HCT116 (cell line): ENCODE results near the gene GOLGA5. TPM values are rescaled to one million over a fixed set of nuclear protein-coding genes. Genes with fewer than 3 reads are reported as not detected.

Source experiments
- ATAC-seq: fragments of 200-7000 bp; cut with Tn5 transposase; 2 replicates; pipeline ENCODE4 v1.9.1; 2020; ENCODE audit warnings: mild to moderate bottlenecking, moderate library complexity
- BruUV-seq: library from RNA; stranded (reverse); fragments of 400-500 nt; replicated peaks from 2 replicates; lab custom pipeline; 2021; lab: Mats Ljungman, UMichigan
- CTCF ChIA-PET: fragments of 300-600 bp; sonication (Branson Sonifier 250); formaldehyde crosslinking; loops from one replicate; lab custom pipeline; 2021; ENCODE audit warnings: antibody characterized with exemption; lab: Charles Lee
- POLR2A ChIA-PET: fragments of 300-600, 350-600 bp; sonication (Branson Sonifier 250); formaldehyde crosslinking; loops from one replicate; lab custom pipeline; 2021; ENCODE audit warnings: antibody characterized with exemption; lab: Charles Lee
- RAD21 ChIA-PET, 2 experiments: fragments of 300-600 bp; sonication (Branson Sonifier 250); formaldehyde crosslinking; loops; one replicate each; lab custom pipeline; 2023; ENCODE audit warnings: low total read pairs in 2 of 2; ENCODE audit not compliant: uncharacterized antibody in 2 of 2, unreplicated experiment in 2 of 2, low non-redundant PET in 1 of 2; lab: Charles Lee
- DNase-seq: peaks from one replicate; pipeline ENCODE4 v3.0.0-alpha.2; 2010; ENCODE audit warnings: low read depth, low spot score
- H2AFZ ChIP-seq: fragments of 200-600 bp; shearing (Covaris generic), sonication (generic); 2 replicates; pipeline ENCODE4 v1.6.1; 2017; ENCODE audit warnings: low read depth, mixed run types, mixed read lengths, antibody characterized with exemption, low read length; ENCODE audit not compliant: poor library complexity, severe bottlenecking
- H3K27ac ChIP-seq: 2 replicates; pipeline ENCODE4 v1.5.1; 2012; ENCODE audit warnings: low read depth, low read length
- H3K27me3 ChIP-seq: fragments of 200-600 bp; sonication (generic); 2 replicates; pipeline ENCODE4 v1.6.1; 2016; ENCODE audit warnings: mixed run types, low read length, mixed read lengths; ENCODE audit not compliant: insufficient read depth
- H3K36me3 ChIP-seq, 2 experiments: fragments of 200-500 bp in 1 of 2; fragments of 200-600 bp in 1 of 2; sonication (Bioruptor generic) in 1 of 2; sonication (generic) in 1 of 2; 2 replicates each; pipeline versions ENCODE4 v1.5.1 to v1.6.1; 2014 to 2016; ENCODE audit warnings: low read length in 2 of 2, inconsistent platforms in 1 of 2, mixed read lengths in 1 of 2, mixed run types in 1 of 2; ENCODE audit not compliant: insufficient read depth in 2 of 2, control insufficient read depth in 1 of 2
- H3K4me1 ChIP-seq, 2 experiments: fragments of 200-600 bp in 1 of 2; sonication (generic) in 1 of 2; 2 replicates each; pipeline versions ENCODE4 v1.5.1 to v1.6.1; 2012 to 2017; ENCODE audit warnings: low read length in 2 of 2, inconsistent platforms in 1 of 2, mild to moderate bottlenecking in 1 of 2, mixed read lengths in 1 of 2, mixed run types in 1 of 2, moderate library complexity in 1 of 2; ENCODE audit not compliant: insufficient read depth in 2 of 2, control insufficient read depth in 1 of 2
- H3K4me2 ChIP-seq: fragments of 200-600 bp; sonication (generic); 2 replicates; pipeline ENCODE4 v1.6.1; 2017; ENCODE audit warnings: mixed run types, low read length, mixed read lengths
- H3K4me3 ChIP-seq, 2 experiments: fragments of 200-600 bp in 1 of 2; sonication (generic) in 1 of 2; replicated peaks in 1 of 2; 2 replicates each; pipeline ENCODE4 v1.5.1; 2011 to 2016; ENCODE audit warnings: low read length in 2 of 2, control low read depth in 1 of 2, low read depth in 1 of 2, mild to moderate bottlenecking in 1 of 2, mixed read lengths in 1 of 2, mixed run types in 1 of 2
- H3K79me2 ChIP-seq: fragments of 200-600 bp; sonication (generic); 2 replicates; pipeline ENCODE4 v1.6.1; 2017; ENCODE audit warnings: mild to moderate bottlenecking, mixed run types, low read length, moderate library complexity, mixed read lengths; ENCODE audit not compliant: insufficient read depth
- H3K9ac ChIP-seq: fragments of 200-600 bp; sonication (generic); 2 replicates; pipeline ENCODE4 v1.6.1; 2016; ENCODE audit warnings: low read length, mixed read lengths
- H3K9me2 ChIP-seq: fragments of 200-600 bp; sonication (generic), shearing (Covaris generic); 2 replicates; pipeline ENCODE4 v1.6.1; 2017; ENCODE audit warnings: mixed run types, mild to moderate bottlenecking, moderate library complexity; ENCODE audit not compliant: insufficient read depth
- H3K9me3 ChIP-seq, 2 experiments: fragments of 200-500 bp in 1 of 2; fragments of 200-600 bp in 1 of 2; sonication (Bioruptor generic) in 1 of 2; sonication (generic) in 1 of 2; 2 replicates each; pipeline ENCODE4 v1.6.1; 2014 to 2017; ENCODE audit warnings: low read length in 2 of 2, mixed read lengths in 2 of 2, inconsistent platforms in 1 of 2, low read depth in 1 of 2, mild to moderate bottlenecking in 1 of 2, mixed run types in 1 of 2, moderate library complexity in 1 of 2; ENCODE audit not compliant: control insufficient read depth in 1 of 2, insufficient read depth in 1 of 2
- H4K20me1 ChIP-seq: fragments of 200-600 bp; sonication (generic), shearing (Covaris generic); 2 replicates; pipeline ENCODE4 v1.6.1; 2017; ENCODE audit warnings: mixed run types, mild to moderate bottlenecking, moderate library complexity; ENCODE audit not compliant: insufficient read depth
- ATF3 ChIP-seq: IDR thresholded peaks from 2 replicates; pipeline ENCODE4 v1.6.1; 2012
- CEBPB ChIP-seq: IDR thresholded peaks from 2 replicates; pipeline ENCODE4 v1.6.1; 2012; ENCODE audit warnings: low read depth
- CTCF ChIP-seq, 3 experiments: fragments of 200-600 bp in 1 of 3; sonication (generic) in 1 of 3; IDR thresholded peaks in 2 of 3; conservative IDR thresholded peaks in 1 of 3; 2 replicates each; pipeline ENCODE4 v1.5.1; 2012 to 2017; ENCODE audit warnings: low read depth in 2 of 3, low read length in 2 of 3, antibody characterized with exemption in 1 of 3, borderline replicate concordance in 1 of 3, control low read depth in 1 of 3, mild to moderate bottlenecking in 1 of 3, mixed read lengths in 1 of 3, mixed run types in 1 of 3, moderate library complexity in 1 of 3; ENCODE audit not compliant: insufficient read depth in 1 of 3
- ELF1 ChIP-seq: IDR thresholded peaks from 2 replicates; pipeline ENCODE4 v1.6.1; 2012; ENCODE audit warnings: low read depth, borderline replicate concordance
- EZH2 ChIP-seq: fragments of 200-600 bp; sonication (generic); IDR thresholded peaks from 2 replicates; pipeline ENCODE4 v1.6.1; 2017; ENCODE audit warnings: antibody characterized with exemption, mixed run types
- EZH2phosphoT487 ChIP-seq: fragments of 200-600 bp; IDR thresholded peaks from 2 replicates; pipeline ENCODE4 v1.6.1; 2018; ENCODE audit warnings: antibody characterized with exemption, borderline replicate concordance
- FOSL1 ChIP-seq: IDR thresholded peaks from 2 replicates; pipeline ENCODE4 v1.6.1; 2012; ENCODE audit warnings: low read depth
- JUND ChIP-seq: IDR thresholded peaks from 2 replicates; pipeline ENCODE4 v1.6.1; 2012
- POLR2A ChIP-seq: IDR thresholded peaks from 2 replicates; pipeline ENCODE4 v1.7.0; 2011; ENCODE audit warnings: borderline replicate concordance; ENCODE audit not compliant: insufficient read depth, insufficient read length; ENCODE audit errors: extremely low read depth
- POLR2AphosphoS5 ChIP-seq: IDR thresholded peaks from 2 replicates; pipeline ENCODE4 v1.6.1; 2011; ENCODE audit warnings: mild to moderate bottlenecking, low read depth, low read length, moderate library complexity
- RAD21 ChIP-seq: IDR thresholded peaks from 2 replicates; pipeline ENCODE4 v1.6.1; 2012; ENCODE audit warnings: low read depth, mild to moderate bottlenecking
- SIN3A ChIP-seq: IDR thresholded peaks from 2 replicates; pipeline ENCODE4 v1.6.1; 2012; ENCODE audit warnings: low read depth
- SP1 ChIP-seq: IDR thresholded peaks from 2 replicates; pipeline ENCODE4 v1.6.1; 2012; ENCODE audit warnings: low read depth
- SRF ChIP-seq: IDR thresholded peaks from 2 replicates; pipeline ENCODE4 v1.6.1; 2012; ENCODE audit warnings: low read depth
- TCF7L2 ChIP-seq: IDR thresholded peaks from 2 replicates; pipeline ENCODE4 v1.7.0; 2011; ENCODE audit warnings: borderline replicate concordance, inconsistent platforms; ENCODE audit not compliant: insufficient read depth, insufficient read length; ENCODE audit errors: extremely low read depth
- YY1 ChIP-seq: IDR thresholded peaks from 2 replicates; pipeline ENCODE4 v1.6.1; 2011; ENCODE audit warnings: low read length, low read depth, moderate library complexity, mild to moderate bottlenecking; ENCODE audit not compliant: insufficient replicate concordance; ENCODE audit errors: extremely low read depth
- ZFX ChIP-seq: fragments of 450-650 bp; IDR thresholded peaks from 2 replicates; pipeline ENCODE4 v1.6.1; 2017
- ZNF274 ChIP-seq: fragments of 200-500 bp; sonication (Bioruptor generic); IDR thresholded peaks from 2 replicates; pipeline ENCODE4 v1.6.1; 2014; ENCODE audit warnings: mild to moderate bottlenecking, low read depth, low read length, inconsistent platforms
- intact Hi-C: fragments of 100-400 bp; cut with micrococcal nuclease; formaldehyde crosslinking; loops from 2 replicates; pipeline ENCODE4 v1.10.0; 2022
- total RNA-seq: library from RNA; stranded (reverse); gene quantifications from one replicate; pipeline ENCODE4 v1.2.1, GENCODE V29; 2021; ENCODE audit not compliant: unreplicated experiment
- TF ChIP-seq, protein P1 (sequence below): IDR thresholded peaks from 2 replicates; pipeline ENCODE4 v1.6.1; 2012; ENCODE audit warnings: low read depth
- TF ChIP-seq, protein P2 (sequence below): IDR thresholded peaks from 2 replicates; pipeline ENCODE4 v1.6.1; 2012

Gene GOLGA5
- total RNA-seq, 1 experiment from 2014 or later, result 24.4 TPM

GRCh38 chr14:92847749-92848148 lies 53.6 kb downstream of the GOLGA5 start (continued):
- TF ChIP-seq ATF3 (no peak), CTCF (IDR thresholded peaks at IDR 0.05 in 2 of 3, conservative IDR thresholded peaks at IDR 0.05 in 1 of 3; ENCODE audit: borderline replicate concordance in 1 of 3, insufficient read depth in 1 of 3, low read depth in 2 of 3, low read length in 2 of 3) (no peak), JUND (no peak)

- intact Hi-C loops, result no loop called here
- Histone ChIP-seq H3K79me2 (no peaks in the 10 kb centered on the region), H3K36me3 (no peaks in the 10 kb centered on the region)
- POLR2A ChIA-PET, result no interaction called here
- no peak for TF ChIP-seq POLR2AphosphoS5
- TF ChIP-seq FOSL1, result no peak
- no peak for TF ChIP-seq RAD21
- no peak for TF ChIP-seq JUND
- no peak for TF ChIP-seq CEBPB
- no peak for TF ChIP-seq ATF3
- TF ChIP-seq EZH2phosphoT487, result no peak
- no peak for TF ChIP-seq EZH2
- TF ChIP-seq SRF, result no peak
- no peak for TF ChIP-seq ELF1
- TF ChIP-seq SIN3A, result no peak
- TF ChIP-seq POLR2A, result no peak
- no peak for TF ChIP-seq TCF7L2
- TF ChIP-seq SP1, result no peak
- no peak for TF ChIP-seq ZFX
- no peak for TF ChIP-seq ZNF274
- TF ChIP-seq, protein P1, sequence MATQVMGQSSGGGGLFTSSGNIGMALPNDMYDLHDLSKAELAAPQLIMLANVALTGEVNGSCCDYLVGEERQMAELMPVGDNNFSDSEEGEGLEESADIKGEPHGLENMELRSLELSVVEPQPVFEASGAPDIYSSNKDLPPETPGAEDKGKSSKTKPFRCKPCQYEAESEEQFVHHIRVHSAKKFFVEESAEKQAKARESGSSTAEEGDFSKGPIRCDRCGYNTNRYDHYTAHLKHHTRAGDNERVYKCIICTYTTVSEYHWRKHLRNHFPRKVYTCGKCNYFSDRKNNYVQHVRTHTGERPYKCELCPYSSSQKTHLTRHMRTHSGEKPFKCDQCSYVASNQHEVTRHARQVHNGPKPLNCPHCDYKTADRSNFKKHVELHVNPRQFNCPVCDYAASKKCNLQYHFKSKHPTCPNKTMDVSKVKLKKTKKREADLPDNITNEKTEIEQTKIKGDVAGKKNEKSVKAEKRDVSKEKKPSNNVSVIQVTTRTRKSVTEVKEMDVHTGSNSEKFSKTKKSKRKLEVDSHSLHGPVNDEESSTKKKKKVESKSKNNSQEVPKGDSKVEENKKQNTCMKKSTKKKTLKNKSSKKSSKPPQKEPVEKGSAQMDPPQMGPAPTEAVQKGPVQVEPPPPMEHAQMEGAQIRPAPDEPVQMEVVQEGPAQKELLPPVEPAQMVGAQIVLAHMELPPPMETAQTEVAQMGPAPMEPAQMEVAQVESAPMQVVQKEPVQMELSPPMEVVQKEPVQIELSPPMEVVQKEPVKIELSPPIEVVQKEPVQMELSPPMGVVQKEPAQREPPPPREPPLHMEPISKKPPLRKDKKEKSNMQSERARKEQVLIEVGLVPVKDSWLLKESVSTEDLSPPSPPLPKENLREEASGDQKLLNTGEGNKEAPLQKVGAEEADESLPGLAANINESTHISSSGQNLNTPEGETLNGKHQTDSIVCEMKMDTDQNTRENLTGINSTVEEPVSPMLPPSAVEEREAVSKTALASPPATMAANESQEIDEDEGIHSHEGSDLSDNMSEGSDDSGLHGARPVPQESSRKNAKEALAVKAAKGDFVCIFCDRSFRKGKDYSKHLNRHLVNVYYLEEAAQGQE, result no peak
- TF ChIP-seq, protein P2, sequence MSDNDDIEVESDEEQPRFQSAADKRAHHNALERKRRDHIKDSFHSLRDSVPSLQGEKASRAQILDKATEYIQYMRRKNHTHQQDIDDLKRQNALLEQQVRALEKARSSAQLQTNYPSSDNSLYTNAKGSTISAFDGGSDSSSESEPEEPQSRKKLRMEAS, result no peak
- TF ChIP-seq YY1, result no peak
- TF ChIP-seq, all 23 proteins: peak for 0
- no peak overlapping the region for H3K4me2 ChIP-seq
- DNase-seq, result no peak
- no peak overlapping the region for H3K4me3 ChIP-seq
- H3K9ac ChIP-seq, result no peak overlapping the region
- H3K9me2 ChIP-seq, result no peaks in the 10 kb centered on the region
- ChIA-PET CTCF (no interaction called here), RAD21 (no interaction called here)
- H3K4me1 ChIP-seq, result peaks cover 0 to 6% of the 10 kb centered on the region in 2 experiments; a peak in 1 of 4 replicates
- no TSS peak for BruUV-seq
- ATAC-seq, result no peak
- no peak overlapping the region for H3K27ac ChIP-seq
- no peaks in the 10 kb centered on the region for H3K27me3 ChIP-seq
- no peaks in the 10 kb centered on the region for H4K20me1 ChIP-seq
- no peaks in the 10 kb centered on the region for H3K9me3 ChIP-seq
- H2AFZ ChIP-seq, result no peak overlapping the region
Measured at GRCh38 chr14:92848887-92849286, 54.8 kb downstream of the GOLGA5 start.
